Psoas muscle (tissue), 8 donors: ENCODE data around the gene ATAD3B. TPM values are rescaled to one million over a fixed set of nuclear protein-coding genes. Genes with fewer than 3 reads are reported as not detected.
A peak's percentile ranks its signal among the peaks of the same experiment; 100 is the strongest.

Experiments
- ATAC-seq, 4 donors: fragments of 200-7000 bp; cut with Tn5 transposase; one replicate each; pipeline ENCODE4 v1.9.1; 2020; ENCODE audit warnings: moderate library complexity in 3 of 4, mild to moderate bottlenecking in 2 of 4
- DNase-seq, 2 donors: peaks; one replicate each; pipeline ENCODE4 v3.0.0-alpha.2; 2020
- H3K27ac ChIP-seq: fragments of 200-600 bp; one replicate; pipeline ENCODE4 v1.8.0; 2022
- H3K27me3 ChIP-seq, 3 donors: fragments of 200-600 bp in 1 of 3; one replicate each; pipeline versions ENCODE4 v1.6.1 to v1.8.0; 2013 to 2022; ENCODE audit warnings: low read length in 2 of 3, mild to moderate bottlenecking in 2 of 3, moderate library complexity in 1 of 3; ENCODE audit not compliant: insufficient read depth in 3 of 3
- H3K36me3 ChIP-seq, 2 donors: fragments of 200-600 bp in 1 of 2; one replicate each; pipeline versions ENCODE4 v1.6.1 to v1.8.0; 2013 to 2022; ENCODE audit warnings: low read depth in 1 of 2, mild to moderate bottlenecking in 1 of 2, moderate library complexity in 1 of 2; ENCODE audit not compliant: insufficient read depth in 1 of 2
- H3K4me1 ChIP-seq: fragments of 200-600 bp; one replicate; pipeline ENCODE4 v1.8.0; 2022
- H3K4me3 ChIP-seq: fragments of 200-600 bp; one replicate; pipeline ENCODE4 v1.8.0; 2022; ENCODE audit warnings: mild to moderate bottlenecking
- H3K9me3 ChIP-seq: fragments of 200-600 bp; one replicate; pipeline ENCODE4 v1.8.0; 2022
- WGBS, 3 donors: extraction: QIAGEN DNeasy Blood & Tissue Kit; methylation state at CpG; one replicate each; pipeline versions ENCODE4 v1.1.6 to v1.1.7; 2013; 5-methylcytosine and 5-hydroxymethylcytosine counted together
- intact Hi-C, 2 donors: fragments of 100-400 bp; cut with DNase I; formaldehyde crosslinking; loops; one replicate each; pipeline versions ENCODE4 v1.11.0 to v1.14.2; 2022
- polyA plus RNA-seq, 3 donors: library from polyadenylated mRNA; stranded (reverse); fragments of 200-250 nt; gene quantifications; one replicate each; pipeline ENCODE4 v1.2.3, GENCODE V29; 2013
- total RNA-seq, 4 donors: library from RNA; stranded (reverse); fragmentation: NEBNext Ultra II Directional in 2 of 4; extraction: Animal tissue kit (Norgen Biotek cat#: 25700) in 2 of 4; gene quantifications; one replicate each; pipeline versions ENCODE4 v1.2.1 to v1.2.4, GENCODE V29; 2021 to 2023
- TF ChIP-seq, protein P1 (sequence below): fragments of 200-600 bp; IDR thresholded peaks from one replicate; pipeline ENCODE4 v1.8.0; 2022; ENCODE audit warnings: antibody characterized with exemption
- donor health status: healthy with polysubstance abuse.
- donor health status: DM: no; HTN: no; CAD: no; lungs with moderate emphysema.
- donor health status: Bipolar disorder and iron deficiency.
- donor health status: healthy.
- donor health status: DM: yes; HTN: yes; CAD: no.
- donor health status: DM: no; HTN: no; CAD: no.
- donor health status: DM: no; HTN: no; CAD: no.
- donor health status: DM: yes; HTN: yes; CAD: no.

ATAD3B gene
- total and polyA plus RNA-seq, 7 donors, result 4.6 to 19.4 (median 9.8) TPM

DNA sequence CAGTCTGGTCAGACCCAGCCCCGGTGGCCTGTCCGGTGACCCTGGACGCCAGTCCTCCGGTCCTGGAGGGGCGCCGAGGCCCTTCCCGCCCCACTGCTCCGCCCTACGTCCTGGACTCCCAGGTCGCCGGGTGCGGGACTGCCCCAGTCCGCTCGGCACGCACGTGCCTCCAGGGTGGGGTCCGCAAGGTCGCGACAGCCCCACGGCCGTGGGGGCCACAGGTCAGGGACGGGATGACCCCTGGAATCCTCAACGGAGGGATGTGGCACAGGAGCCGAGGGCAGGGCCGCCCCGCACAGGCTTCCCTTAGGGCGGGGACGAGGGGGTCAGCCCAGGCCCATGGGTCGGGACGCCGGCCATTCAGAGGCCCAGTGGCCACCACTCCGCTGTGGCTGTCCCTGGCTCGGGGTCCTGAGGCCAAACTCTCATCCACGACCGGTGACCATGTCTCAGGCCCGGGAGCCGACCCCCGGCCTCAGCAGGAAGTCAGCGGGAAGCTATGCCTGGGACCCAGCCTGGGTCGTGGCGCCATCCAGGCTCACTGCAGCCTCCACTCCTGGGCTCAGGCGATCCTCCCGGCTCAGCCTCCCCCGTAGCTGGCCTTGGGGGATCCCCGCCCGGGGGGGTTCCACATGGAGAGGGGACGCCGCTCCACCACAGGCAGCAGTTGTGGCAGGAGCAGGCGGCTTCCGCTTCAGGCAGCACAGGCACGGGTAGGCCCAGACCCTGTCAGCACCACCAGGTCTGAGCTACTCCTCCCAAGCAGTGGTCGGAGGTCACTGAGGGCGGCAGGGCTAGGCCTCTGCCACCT, 69.5 kb downstream of the ATAD3B start:
- Histone ChIP-seq H3K9me3 (no peaks in the 10 kb centered on the region), H3K4me1 (peaks cover 23% of the 10 kb centered on the region), H3K27ac (peak overlapping the region; percentile 55), H3K36me3 (peaks cover 0 to 29% of the 10 kb centered on the region in 2 donors), H3K4me3 (peak overlapping the region; percentile 65), H3K27me3 (no peaks in the 10 kb centered on the region)
- TF ChIP-seq, protein P1, sequence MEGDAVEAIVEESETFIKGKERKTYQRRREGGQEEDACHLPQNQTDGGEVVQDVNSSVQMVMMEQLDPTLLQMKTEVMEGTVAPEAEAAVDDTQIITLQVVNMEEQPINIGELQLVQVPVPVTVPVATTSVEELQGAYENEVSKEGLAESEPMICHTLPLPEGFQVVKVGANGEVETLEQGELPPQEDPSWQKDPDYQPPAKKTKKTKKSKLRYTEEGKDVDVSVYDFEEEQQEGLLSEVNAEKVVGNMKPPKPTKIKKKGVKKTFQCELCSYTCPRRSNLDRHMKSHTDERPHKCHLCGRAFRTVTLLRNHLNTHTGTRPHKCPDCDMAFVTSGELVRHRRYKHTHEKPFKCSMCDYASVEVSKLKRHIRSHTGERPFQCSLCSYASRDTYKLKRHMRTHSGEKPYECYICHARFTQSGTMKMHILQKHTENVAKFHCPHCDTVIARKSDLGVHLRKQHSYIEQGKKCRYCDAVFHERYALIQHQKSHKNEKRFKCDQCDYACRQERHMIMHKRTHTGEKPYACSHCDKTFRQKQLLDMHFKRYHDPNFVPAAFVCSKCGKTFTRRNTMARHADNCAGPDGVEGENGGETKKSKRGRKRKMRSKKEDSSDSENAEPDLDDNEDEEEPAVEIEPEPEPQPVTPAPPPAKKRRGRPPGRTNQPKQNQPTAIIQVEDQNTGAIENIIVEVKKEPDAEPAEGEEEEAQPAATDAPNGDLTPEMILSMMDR, result no peak
- intact Hi-C loops, result no loop called here
- 52 to 56% (median 56%) methylated on average over 46 to 53 of the region's 53 CpGs for WGBS, 3 donors
- no peak for DNase-seq
- peak; percentile 1 to 4 (median 1) for ATAC-seq

GRCh38 chr1:1541956-1542765, 70.6 kb downstream of the ATAD3B start:
- WGBS, 3 donors, result 81 to 86% (median 84%) methylated on average over 35 to 37 of the region's 37 CpGs
- TF ChIP-seq, protein P1, result no peak
- Histone ChIP-seq H3K4me1 (peaks cover 13% of the 10 kb centered on the region), H3K9me3 (no peaks in the 10 kb centered on the region), H3K27me3 (no peaks in the 10 kb centered on the region), H3K36me3 (peaks cover 0 to 35% of the 10 kb centered on the region in 2 donors), H3K4me3 (no peak overlapping the region), H3K27ac (peak overlapping the region; percentile 55)
- ATAC-seq, result peak in 2 of 4 donors; percentile 4 to 12
- intact Hi-C loops, result no loop called here
- DNase-seq, result peak in 1 of 2 donors; percentile 68

DNA sequence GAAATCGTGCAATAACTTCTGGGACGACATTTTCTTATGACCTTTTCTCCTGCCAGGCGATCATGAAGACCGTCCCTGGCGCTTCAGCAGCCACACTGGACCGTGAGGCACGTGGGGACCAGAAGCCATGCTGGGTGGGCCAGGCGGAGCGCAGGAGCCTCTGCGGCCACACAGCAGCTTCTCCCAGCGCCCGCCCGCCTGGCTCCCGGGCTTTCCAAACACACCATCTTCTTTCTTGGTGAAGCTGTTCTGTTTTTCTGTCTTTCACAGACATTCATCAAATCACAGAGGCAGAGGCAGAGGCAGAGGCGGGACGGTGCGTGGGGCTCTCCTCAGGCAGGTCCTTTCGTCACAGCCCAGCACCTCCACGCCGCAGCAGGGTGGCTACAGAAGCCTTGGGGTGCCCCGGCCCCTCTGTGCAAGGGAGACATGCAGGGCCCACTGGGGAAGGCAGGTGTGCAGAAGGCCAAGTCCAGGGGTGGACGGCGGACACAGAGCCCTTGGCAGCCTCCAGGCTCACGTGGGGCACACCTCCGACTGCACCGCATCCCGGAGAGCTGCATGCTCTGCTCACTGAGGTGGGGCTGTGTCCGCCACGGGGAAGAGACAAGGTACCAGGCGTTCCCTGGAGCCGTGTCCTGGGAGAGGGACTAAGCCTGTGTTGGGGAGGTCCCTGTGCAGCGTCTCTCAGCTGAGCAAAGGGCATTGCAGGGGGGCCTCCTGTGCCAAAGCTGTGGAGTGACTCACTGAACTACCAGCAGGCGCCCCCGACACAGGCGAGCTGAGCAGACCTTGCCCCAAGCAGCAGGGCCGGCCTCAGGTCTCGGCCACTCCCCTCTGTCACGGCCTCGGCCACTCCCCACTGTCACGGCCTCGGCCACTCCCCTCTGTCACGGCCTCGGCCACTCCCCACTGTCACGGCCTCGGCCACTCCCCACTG, 71.5 kb downstream of the ATAD3B start:
- intact Hi-C loops, result no loop called here
- Histone ChIP-seq H3K4me1 (peaks cover 11% of the 10 kb centered on the region), H3K27me3 (no peaks in the 10 kb centered on the region), H3K4me3 (no peak overlapping the region), H3K36me3 (peaks cover 0 to 43% of the 10 kb centered on the region in 2 donors), H3K9me3 (no peaks in the 10 kb centered on the region), H3K27ac (peak overlapping the region; percentile 55)
- WGBS, 3 donors, result 81 to 88% (median 83%) methylated on average over 44 to 45 of the region's 45 CpGs
- DNase-seq (peak in 1 of 2 donors; percentile 70), ATAC-seq (peak; percentile 13 to 62 (median 42))
- TF ChIP-seq, protein P1, result no peak

- Histone ChIP-seq H3K4me3 (no peak overlapping the region), H3K9me3 (no peaks in the 10 kb centered on the region), H3K4me1 (peaks cover 11% of the 10 kb centered on the region), H3K27ac (peak overlapping the region; percentile 55), H3K36me3 (peaks cover 0 to 46% of the 10 kb centered on the region in 2 donors), H3K27me3 (no peaks in the 10 kb centered on the region)
- WGBS, 3 donors, result 39 to 62% (median 49%) methylated on average over 15 to 19 of the region's 19 CpGs
- DNase-seq, result peak; percentile 80 to 92
- TF ChIP-seq, protein P1, result no peak
- ATAC-seq, result peak; percentile 68 to 84 (median 78)
- intact Hi-C loops, result no loop called here
Measured at GRCh38 chr1:1543706-1544099, 72.1 kb downstream of the ATAD3B start.
